Stimulated activated CD4-positive, alpha-beta T cell treated with anti-CD3 and anti-CD28 coated beads, Interleukin-2, amount 100 ng/mL, for 48 hours (primary cell): ENCODE data around the gene USP1.
A peak's percentile ranks its signal among the peaks of the same experiment; 100 is the strongest.

Experiments used
- DNase-seq, 2 donors: peaks; one replicate each; pipeline ENCODE4 v3.0.0-alpha.2; 2020

Gene USP1

GRCh38 chr1:62428351-62428750 is 8.5 kb upstream of the USP1 start:
- no peak for DNase-seq

- DNase-seq: no peak
These were observed 7.3 kb upstream of the USP1 start for GRCh38 chr1:62429581-62429980.

GRCh38 chr1:62433861-62434617 is 2.8 kb upstream of the USP1 start:
- DNase-seq: no peak

- no peak for DNase-seq
These were observed 2.2 kb upstream of the USP1 start for GRCh38 chr1:62434618-62435001.

GRCh38 chr1:62435231-62436038 is 1.4 kb upstream of the USP1 start:
- DNase-seq: no peak

- peak; percentile 91 to 93 for DNase-seq
These were observed 797 bp upstream of the USP1 start for GRCh38 chr1:62436039-62436465.

- DNase-seq: peak in 1 of 2 donors; percentile 31
These were observed 558 bp downstream of the USP1 start for GRCh38 chr1:62437273-62437940.

- DNase-seq: no peak
These were observed 1.3 kb downstream of the USP1 start for GRCh38 chr1:62438163-62438562.

- no peak for DNase-seq
These were observed 3.0 kb downstream of the USP1 start for GRCh38 chr1:62439652-62440371.

- DNase-seq: no peak
These were observed 7.9 kb downstream of the USP1 start for GRCh38 chr1:62444701-62445100.

- DNase-seq: no peak
These were observed 11.5 kb downstream of the USP1 start for GRCh38 chr1:62448221-62448933.

- DNase-seq: no peak
These were observed 13.5 kb downstream of the USP1 start for GRCh38 chr1:62450301-62450700.

- DNase-seq: no peak
These were observed 16.1 kb downstream of the USP1 start for GRCh38 chr1:62452951-62453350.

- no peak for DNase-seq
These were observed 21.1 kb downstream of the USP1 start for GRCh38 chr1:62457955-62458354.

GRCh38 chr1:62462370-62462769 is 25.5 kb downstream of the USP1 start:
- no peak for DNase-seq

GRCh38 chr1:62467092-62467491 is 30.2 kb downstream of the USP1 start:
- no peak for DNase-seq

- DNase-seq: no peak
These were observed 39.8 kb downstream of the USP1 start for GRCh38 chr1:62476525-62477219.

- no peak for DNase-seq
These were observed 44.8 kb downstream of the USP1 start for GRCh38 chr1:62481681-62482080.

GRCh38 chr1:62484824-62485468 is 48.1 kb downstream of the USP1 start:
- DNase-seq: no peak

- DNase-seq: no peak
These were observed 51.1 kb downstream of the USP1 start for GRCh38 chr1:62487956-62488355.

- DNase-seq: no peak
These were observed 55.7 kb downstream of the USP1 start for GRCh38 chr1:62492521-62492920.
